ENCODE measurements around the gene SRGAP1. TPM values are rescaled to one million over a fixed set of nuclear protein-coding genes. Genes with fewer than 3 reads are reported as not detected.
"Not testable (repeated sequence)": the region's sequence is repeated elsewhere in the genome, so short reads cannot be mapped to it uniquely, and the experiment has no call there.

The SRGAP1 gene
- total RNA-seq, 6 experiments from 2014 or later: 1.3 to 5.0 (median 3.0) TPM

DNA sequence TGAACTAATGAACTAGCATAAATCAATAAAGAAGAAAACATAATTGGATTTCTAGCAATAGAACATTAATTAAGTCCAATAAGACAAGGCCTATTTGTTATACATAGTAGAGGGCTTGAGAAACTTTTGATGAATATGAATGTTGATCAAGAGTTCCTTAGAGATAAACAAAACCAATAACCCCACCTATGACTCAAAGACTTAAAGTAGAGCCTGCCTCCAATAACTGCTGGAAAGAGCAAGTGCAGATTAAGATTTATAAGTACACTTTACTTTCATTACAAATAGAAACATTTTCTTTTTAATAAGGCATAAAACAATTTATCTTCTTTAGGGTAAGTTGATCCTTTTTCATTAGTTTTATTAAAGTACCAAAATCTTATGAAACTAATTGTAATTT lies 185.7 kb downstream of the SRGAP1 start:
- Histone ChIP-seq H3K4me3 (no peak overlapping the region), H3K36me3 (no peaks in the 10 kb centered on the region), H3K27ac (no peak overlapping the region), H3K4me1 (no peaks in the 10 kb centered on the region), H3K9me3 (no peaks in the 10 kb centered on the region), H3K27me3 (no peaks in the 10 kb centered on the region)
- ATAC-seq (no peak), DNase-seq (no peak)
- TF ChIP-seq, protein P1, sequence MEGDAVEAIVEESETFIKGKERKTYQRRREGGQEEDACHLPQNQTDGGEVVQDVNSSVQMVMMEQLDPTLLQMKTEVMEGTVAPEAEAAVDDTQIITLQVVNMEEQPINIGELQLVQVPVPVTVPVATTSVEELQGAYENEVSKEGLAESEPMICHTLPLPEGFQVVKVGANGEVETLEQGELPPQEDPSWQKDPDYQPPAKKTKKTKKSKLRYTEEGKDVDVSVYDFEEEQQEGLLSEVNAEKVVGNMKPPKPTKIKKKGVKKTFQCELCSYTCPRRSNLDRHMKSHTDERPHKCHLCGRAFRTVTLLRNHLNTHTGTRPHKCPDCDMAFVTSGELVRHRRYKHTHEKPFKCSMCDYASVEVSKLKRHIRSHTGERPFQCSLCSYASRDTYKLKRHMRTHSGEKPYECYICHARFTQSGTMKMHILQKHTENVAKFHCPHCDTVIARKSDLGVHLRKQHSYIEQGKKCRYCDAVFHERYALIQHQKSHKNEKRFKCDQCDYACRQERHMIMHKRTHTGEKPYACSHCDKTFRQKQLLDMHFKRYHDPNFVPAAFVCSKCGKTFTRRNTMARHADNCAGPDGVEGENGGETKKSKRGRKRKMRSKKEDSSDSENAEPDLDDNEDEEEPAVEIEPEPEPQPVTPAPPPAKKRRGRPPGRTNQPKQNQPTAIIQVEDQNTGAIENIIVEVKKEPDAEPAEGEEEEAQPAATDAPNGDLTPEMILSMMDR (IDR thresholded peaks at IDR 0.05): no peak
- no peak for TF ChIP-seq POLR2A (IDR thresholded peaks at IDR 0.05)
- intact Hi-C loops (cut with DNase I): no loop called here

DNA sequence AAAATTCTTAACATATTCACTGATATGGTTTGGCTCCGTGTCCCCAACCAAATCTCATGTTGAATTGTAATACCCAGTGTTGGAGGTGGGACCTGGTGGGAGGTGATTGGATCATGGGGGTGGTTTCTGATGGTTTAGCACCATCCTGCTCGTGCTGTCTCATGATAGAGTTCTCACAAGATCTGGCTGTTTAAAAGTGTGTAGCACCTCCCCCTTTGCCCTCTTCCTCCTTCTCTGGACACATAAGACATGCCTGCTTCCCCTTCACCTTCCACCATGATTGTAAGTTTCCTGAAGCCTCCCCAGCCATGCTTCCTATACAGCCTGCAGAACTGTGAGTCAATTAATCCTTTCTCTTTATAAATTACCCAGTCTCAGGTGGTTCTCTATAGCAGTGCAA lies 189.6 kb downstream of the SRGAP1 start:
- DNase-seq; intact Hi-C loops (cut with DNase I); H3K9me3 ChIP-seq; H3K27me3 ChIP-seq; ATAC-seq; H3K4me1 ChIP-seq; H3K27ac ChIP-seq; H3K4me3 ChIP-seq; H3K36me3 ChIP-seq: not testable (repeated sequence)
- WGBS (ENCODE audit: insufficient coverage, low coverage, low lambda C conversion rate, missing lambda C conversion rate): 80% methylated on average over 1 of the region's 2 CpGs

DNA sequence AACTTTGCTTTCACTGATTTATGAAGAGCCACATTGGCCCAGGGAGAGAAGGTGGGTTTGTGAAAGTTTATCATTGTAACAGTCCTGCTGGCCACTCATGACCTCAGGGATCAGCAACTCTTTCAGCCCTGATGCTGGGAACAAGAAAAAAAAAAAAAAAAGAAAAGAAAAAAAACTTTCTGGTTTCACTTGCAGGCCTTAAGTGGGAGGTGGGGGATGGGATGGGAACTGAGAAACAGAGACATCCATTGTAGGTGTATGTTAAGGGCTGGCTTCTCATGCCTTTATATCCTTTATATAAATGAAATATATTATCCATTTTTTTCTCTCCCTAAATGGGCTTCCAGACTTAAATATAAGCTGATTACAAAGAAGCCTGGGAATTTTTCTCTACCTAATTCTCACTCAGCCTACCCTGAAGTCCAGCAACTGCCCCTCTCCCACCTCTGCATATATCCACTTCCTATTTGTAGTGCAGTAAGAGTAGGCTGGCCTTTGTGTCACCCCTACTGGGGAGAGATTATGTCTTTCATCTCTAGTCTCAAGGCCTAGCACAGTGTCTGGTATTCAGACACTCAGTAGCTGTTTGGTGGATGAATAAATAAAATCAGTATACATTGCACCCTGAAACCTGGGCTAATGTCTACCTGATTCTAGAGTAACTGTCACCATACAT lies 190.5 kb downstream of the SRGAP1 start:
- ATAC-seq: no peak
- TF ChIP-seq, protein P1 (IDR thresholded peaks at IDR 0.05): no peak
- no peak for TF ChIP-seq POLR2A (IDR thresholded peaks at IDR 0.05)
- Histone ChIP-seq H3K36me3 (no peaks in the 10 kb centered on the region), H3K27ac (no peak overlapping the region), H3K4me1 (peaks cover 0 to 3% (median 0%) of the 10 kb centered on the region in 4 donors), H3K4me3 (no peak overlapping the region), H3K27me3 (no peaks in the 10 kb centered on the region), H3K9me3 (no peaks in the 10 kb centered on the region)
- intact Hi-C loops (cut with DNase I): no loop called here
- no peak for DNase-seq

DNA sequence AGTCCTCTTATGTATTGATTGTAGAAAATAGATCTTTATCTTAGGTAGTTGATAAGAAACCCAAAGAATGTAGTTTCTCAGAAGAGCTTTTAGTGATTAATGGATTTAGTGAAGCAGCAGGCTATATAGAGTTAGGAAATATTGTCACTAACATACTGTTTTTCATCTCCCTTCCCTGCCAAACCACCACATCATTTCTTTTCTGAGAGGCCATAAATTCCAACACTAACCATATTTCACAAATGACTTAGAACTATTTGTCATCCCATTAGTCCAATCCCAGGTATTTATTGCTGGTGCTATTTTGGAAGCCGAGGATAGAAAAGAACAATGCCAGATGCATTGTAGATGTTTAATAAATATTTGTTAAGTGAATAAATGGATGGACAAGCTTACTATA lies 191.9 kb downstream of the SRGAP1 start:
- TF ChIP-seq, protein P1 (IDR thresholded peaks at IDR 0.05): no peak
- TF ChIP-seq POLR2A (IDR thresholded peaks at IDR 0.05): no peak
- ATAC-seq (no peak), DNase-seq (no peak)
- intact Hi-C loops (cut with DNase I): no loop called here
- no peaks in the 10 kb centered on the region for H3K9me3 ChIP-seq
- 76% methylated on average over 1 of the region's 1 CpG for WGBS (ENCODE audit: insufficient coverage, low coverage, low lambda C conversion rate, missing lambda C conversion rate)
- no peaks in the 10 kb centered on the region for H3K27me3 ChIP-seq
- peaks cover 0 to 3% (median 0%) of the 10 kb centered on the region in 4 donors for H3K4me1 ChIP-seq
- H3K36me3 ChIP-seq: no peaks in the 10 kb centered on the region
- no peak overlapping the region for H3K4me3 ChIP-seq
- no peak overlapping the region for H3K27ac ChIP-seq

DNA sequence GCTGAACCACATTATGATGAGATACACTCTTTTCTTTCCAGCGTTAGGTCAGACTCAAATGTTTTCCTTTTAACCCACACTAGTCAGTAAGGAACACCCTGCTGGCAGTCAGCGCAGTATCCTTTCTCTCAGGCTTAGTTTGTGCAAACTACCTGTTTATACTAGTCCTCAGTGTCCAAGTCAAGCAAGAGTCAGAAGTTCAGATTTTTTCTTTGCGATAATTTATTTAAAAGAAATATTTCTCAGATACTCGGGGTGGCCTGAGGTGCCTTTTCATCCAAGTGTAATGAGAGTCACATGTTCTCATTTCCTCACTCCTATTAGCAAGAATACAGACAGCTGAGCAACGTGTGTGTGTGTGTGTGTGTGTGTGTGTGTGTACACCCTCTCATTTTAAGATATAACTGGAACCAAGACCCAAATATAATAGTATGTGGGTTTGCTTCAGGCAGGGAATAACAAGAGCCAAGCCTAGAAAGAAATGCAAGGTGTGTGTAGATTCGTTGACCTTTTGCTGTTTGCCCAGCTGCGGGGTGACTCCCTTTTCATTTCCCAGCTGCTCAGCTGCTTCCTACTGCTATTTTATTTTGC lies 194.9 kb downstream of the SRGAP1 start:
- Histone ChIP-seq H3K27ac (no peak overlapping the region), H3K4me3 (no peak overlapping the region), H3K4me1 (peaks cover 0 to 3% (median 0%) of the 10 kb centered on the region in 4 donors), H3K36me3 (no peaks in the 10 kb centered on the region), H3K27me3 (no peaks in the 10 kb centered on the region), H3K9me3 (no peaks in the 10 kb centered on the region)
- TF ChIP-seq, protein P1 (IDR thresholded peaks at IDR 0.05): no peak
- TF ChIP-seq POLR2A (IDR thresholded peaks at IDR 0.05): no peak
- ATAC-seq (peak; percentile 11 to 93 (median 63)), DNase-seq (no peak)
- 15% methylated on average over 7 of the region's 7 CpGs for WGBS (ENCODE audit: insufficient coverage, low coverage, low lambda C conversion rate, missing lambda C conversion rate)
- intact Hi-C loops (cut with DNase I): no loop called here

All from right lobe of liver (tissue), 6 donors.